Measurements from ENCODE around the gene CNRIP1.

DNA sequence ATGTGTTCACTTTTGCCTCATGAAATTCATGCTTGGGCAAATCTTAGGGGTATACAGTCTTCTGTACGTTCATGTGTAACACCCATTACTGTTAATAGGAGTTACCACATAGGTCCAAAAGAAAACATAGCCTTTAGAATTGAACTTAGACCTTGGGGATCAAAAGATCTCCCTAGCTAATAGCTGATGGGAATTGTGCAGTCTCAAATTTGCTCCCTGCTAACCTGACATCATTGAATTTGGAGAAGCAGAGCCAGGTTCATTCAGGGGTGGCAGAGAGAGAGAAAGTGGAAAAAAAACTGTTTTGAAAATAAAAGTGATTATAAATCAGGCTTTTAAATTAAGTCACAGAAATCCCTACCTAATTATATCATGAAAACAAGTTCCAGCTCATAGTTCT is 39.4 kb downstream of the CNRIP1 start:
- TF ChIP-seq CTCF (IDR thresholded peaks at IDR 0.05 in 8 of 11, conservative IDR thresholded peaks at IDR 0.05 in 3 of 11): no peak
- no peak for TF ChIP-seq POLR2AphosphoS5 (IDR thresholded peaks at IDR 0.05)
- no peak for TF ChIP-seq POLR2A (IDR thresholded peaks at IDR 0.05)

All from spleen (tissue), 7 donors.